ENCODE data around the gene MED26. TPM values are rescaled to one million over a fixed set of nuclear protein-coding genes. Genes with fewer than 3 reads are reported as not detected.

MED26 gene
- total and polyA plus RNA-seq, 9 of the 15 experiments (the other 6 are each of a cell fraction or from before 2014, with no cell fraction given), result 0.71 to 15.1 (median 6.2) TPM

DNA sequence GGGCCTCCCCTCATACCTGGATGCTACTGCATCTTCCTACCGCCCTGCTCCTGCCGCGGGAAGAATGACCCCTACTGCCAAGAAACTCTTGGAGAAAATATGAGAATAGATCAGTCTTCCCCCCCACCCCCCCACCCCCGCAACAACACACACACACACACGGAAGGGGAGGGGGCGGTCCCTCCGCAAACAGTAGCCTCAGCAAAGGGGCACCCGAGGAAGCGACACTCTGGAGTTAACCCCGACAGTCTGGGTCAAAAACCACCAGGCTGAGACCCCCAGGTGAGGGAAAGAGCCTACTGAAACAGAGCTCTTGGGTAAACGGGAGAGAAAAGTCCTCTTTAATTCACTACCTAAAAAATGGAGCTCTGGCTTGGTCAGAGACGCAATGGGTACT, 1.2 kb downstream of the MED26 start:
- TF ChIP-seq EGR1 (conservative IDR thresholded peaks at IDR 0.05) (peak; percentile 48; the same call in 1 of the 2 replicates), ZNF134 (CRISPR knock-in tag; conservative IDR thresholded peaks at IDR 0.05) (no peak)
- TF ChIP-seq, protein P1, sequence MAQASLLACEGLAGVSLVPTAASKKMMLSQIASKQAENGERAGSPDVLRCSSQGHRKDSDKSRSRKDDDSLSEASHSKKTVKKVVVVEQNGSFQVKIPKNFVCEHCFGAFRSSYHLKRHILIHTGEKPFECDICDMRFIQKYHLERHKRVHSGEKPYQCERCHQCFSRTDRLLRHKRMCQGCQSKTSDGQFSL (CRISPR knock-in tag; IDR thresholded peaks at IDR 0.05), result peak; percentile 43; the same call in 1 of the 2 replicates
- TF ChIP-seq, protein P1 (tag; IDR thresholded peaks at IDR 0.05), result peak in 1 of 2 experiments; percentile 69; a peak in 1 of 4 replicates
- TF ChIP-seq, protein P2, sequence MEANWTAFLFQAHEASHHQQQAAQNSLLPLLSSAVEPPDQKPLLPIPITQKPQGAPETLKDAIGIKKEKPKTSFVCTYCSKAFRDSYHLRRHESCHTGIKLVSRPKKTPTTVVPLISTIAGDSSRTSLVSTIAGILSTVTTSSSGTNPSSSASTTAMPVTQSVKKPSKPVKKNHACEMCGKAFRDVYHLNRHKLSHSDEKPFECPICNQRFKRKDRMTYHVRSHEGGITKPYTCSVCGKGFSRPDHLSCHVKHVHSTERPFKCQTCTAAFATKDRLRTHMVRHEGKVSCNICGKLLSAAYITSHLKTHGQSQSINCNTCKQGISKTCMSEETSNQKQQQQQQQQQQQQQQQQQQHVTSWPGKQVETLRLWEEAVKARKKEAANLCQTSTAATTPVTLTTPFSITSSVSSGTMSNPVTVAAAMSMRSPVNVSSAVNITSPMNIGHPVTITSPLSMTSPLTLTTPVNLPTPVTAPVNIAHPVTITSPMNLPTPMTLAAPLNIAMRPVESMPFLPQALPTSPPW (CRISPR knock-in tag; IDR thresholded peaks at IDR 0.05), result peak; percentile 61
- BruUV-seq (replicated peaks), result no TSS peak
- Histone ChIP-seq H3K36me3 (ENCODE audit: control insufficient read depth, insufficient read depth, low read length) (peaks cover 57% of the 10 kb centered on the region), H3K9me3 (replicated peaks; ENCODE audit: control insufficient read depth, insufficient read depth, low read depth, low read length) (no peaks in the 10 kb centered on the region), H3K9ac (ENCODE audit: insufficient read depth in 1 of 2, low read depth in 2 of 2, low read length in 2 of 2) (peak overlapping the region; percentile 93 to 98), H4K20me1 (replicated peaks; ENCODE audit: control insufficient read depth, insufficient read depth, low read length) (peaks cover 50% of the 10 kb centered on the region), H3K27me3 (ENCODE audit: control insufficient read depth in 2 of 2, insufficient read depth in 2 of 2, low read length in 2 of 2) (no peaks in the 10 kb centered on the region), H3K4me2 (ENCODE audit: insufficient read depth, low read length) (peak overlapping the region; percentile 82), H3K27ac (ENCODE audit: extremely low read depth, low read depth, low read length) (peak overlapping the region; percentile 78), H3K4me3 (peak overlapping the region; percentile 99), H3K9me1 (ENCODE audit: control insufficient read depth, insufficient read depth, low read length) (no peaks in the 10 kb centered on the region), H2AFZ (ENCODE audit: low read depth, low read length) (no peak overlapping the region), H3K79me2 (ENCODE audit: control insufficient read depth, insufficient read depth, low read length) (peaks cover 74% of the 10 kb centered on the region), H3K4me1 (replicated peaks in 1 of 2; ENCODE audit: control insufficient read depth in 2 of 2, insufficient read depth in 2 of 2, low read length in 2 of 2) (peaks cover 13 to 28% of the 10 kb centered on the region in 2 experiments; a peak in 4 of 5 replicates)
- FAIRE-seq (no peak), ATAC-seq (no peak), DNase-seq (ENCODE audit: extremely low read depth in 1 of 4, low spot score in 3 of 4) (peak in 2 of 4 experiments; percentile 39 to 52)
- ChIA-PET CTCF (ENCODE audit: low intra/inter-chr PET ratio) (no interaction called here), POLR2A (interaction anchor here (0.7 to 5.0 kb wide), 6 partner anchors 10 to 74 kb away, joined by 3 to 52 read pairs (median 4); no protein-coding TSS in a partner anchor)
- 5% methylated on average over 8 of the region's 12 CpGs for WGBS (ENCODE audit: insufficient coverage, low coverage, missing lambda C conversion rate)
- in situ Hi-C loops (cut with MboI), result no loop called here
- intact Hi-C loops (cut with micrococcal nuclease), result loop anchor here (10.0 kb wide), 1 partner anchor 82 kb away; the partner anchor contains the start of gene CHERP

All from K562 (cell line).